ENCODE results near the gene VEZF1. TPM values are rescaled to one million over a fixed set of nuclear protein-coding genes. Genes with fewer than 3 reads are reported as not detected.

The VEZF1 gene
- total RNA-seq, 1 donor from 2014 or later, result 73.2 TPM

DNA sequence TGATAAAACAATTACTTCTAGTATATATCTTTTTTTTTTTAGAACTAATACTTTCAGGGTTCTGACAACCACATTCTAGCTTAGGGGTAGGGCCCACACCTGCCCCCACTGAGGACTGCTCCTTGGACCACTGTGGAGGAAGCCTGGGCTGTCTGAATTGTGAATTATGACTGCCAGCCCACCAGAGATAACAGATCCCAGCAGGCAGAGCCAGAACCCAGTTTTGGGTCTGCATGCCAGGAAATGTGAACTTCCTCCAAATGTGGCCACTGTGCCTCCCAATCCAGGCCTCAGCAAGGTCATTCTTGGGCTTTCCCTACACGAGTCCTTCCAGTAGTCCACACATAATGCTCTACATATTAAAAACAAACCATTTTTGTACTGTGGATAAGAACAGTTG lies 15.9 kb downstream of the VEZF1 start:
- H3K9me3 Mint-ChIP-seq, result no peaks in the 10 kb centered on the region
- DNase-seq (ENCODE audit: extremely low spot score, unreplicated experiment), result no peak
- no peak overlapping the region for H3K27ac Mint-ChIP-seq
- TF ChIP-seq, protein P1, sequence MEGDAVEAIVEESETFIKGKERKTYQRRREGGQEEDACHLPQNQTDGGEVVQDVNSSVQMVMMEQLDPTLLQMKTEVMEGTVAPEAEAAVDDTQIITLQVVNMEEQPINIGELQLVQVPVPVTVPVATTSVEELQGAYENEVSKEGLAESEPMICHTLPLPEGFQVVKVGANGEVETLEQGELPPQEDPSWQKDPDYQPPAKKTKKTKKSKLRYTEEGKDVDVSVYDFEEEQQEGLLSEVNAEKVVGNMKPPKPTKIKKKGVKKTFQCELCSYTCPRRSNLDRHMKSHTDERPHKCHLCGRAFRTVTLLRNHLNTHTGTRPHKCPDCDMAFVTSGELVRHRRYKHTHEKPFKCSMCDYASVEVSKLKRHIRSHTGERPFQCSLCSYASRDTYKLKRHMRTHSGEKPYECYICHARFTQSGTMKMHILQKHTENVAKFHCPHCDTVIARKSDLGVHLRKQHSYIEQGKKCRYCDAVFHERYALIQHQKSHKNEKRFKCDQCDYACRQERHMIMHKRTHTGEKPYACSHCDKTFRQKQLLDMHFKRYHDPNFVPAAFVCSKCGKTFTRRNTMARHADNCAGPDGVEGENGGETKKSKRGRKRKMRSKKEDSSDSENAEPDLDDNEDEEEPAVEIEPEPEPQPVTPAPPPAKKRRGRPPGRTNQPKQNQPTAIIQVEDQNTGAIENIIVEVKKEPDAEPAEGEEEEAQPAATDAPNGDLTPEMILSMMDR (conservative IDR thresholded peaks at IDR 0.05), result no peak
- no peak overlapping the region for H3K4me3 Mint-ChIP-seq
- peaks cover 24% of the 10 kb centered on the region for H3K4me1 Mint-ChIP-seq (ENCODE audit: unreplicated experiment)
- H3K27me3 Mint-ChIP-seq, result no peaks in the 10 kb centered on the region
- peaks cover 26% of the 10 kb centered on the region for H3K36me3 Mint-ChIP-seq

DNA sequence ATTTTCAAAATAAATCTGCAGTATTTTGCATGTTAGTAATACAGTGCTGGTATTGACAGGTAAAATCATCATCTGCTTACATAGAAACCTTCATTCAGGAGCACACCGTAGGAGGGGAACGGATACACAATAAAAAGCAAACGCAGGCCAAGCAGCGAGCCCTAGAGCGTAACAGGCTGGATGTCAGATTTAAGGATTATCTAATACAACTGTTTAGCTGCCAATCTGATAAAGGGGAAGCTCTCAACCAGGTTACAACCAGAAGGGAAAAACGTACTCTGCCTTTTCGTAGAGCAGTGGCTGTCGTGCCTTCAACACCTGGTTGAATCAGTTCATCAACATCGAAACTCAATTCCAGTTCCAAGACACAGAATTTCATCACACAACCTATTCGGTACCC lies 16.5 kb downstream of the VEZF1 start:
- TF ChIP-seq, protein P1 (conservative IDR thresholded peaks at IDR 0.05), result no peak
- peaks cover 24% of the 10 kb centered on the region for H3K4me1 Mint-ChIP-seq (ENCODE audit: unreplicated experiment)
- H3K4me3 Mint-ChIP-seq, result no peak overlapping the region
- no peaks in the 10 kb centered on the region for H3K9me3 Mint-ChIP-seq
- peaks cover 21% of the 10 kb centered on the region for H3K36me3 Mint-ChIP-seq
- no peak overlapping the region for H3K27ac Mint-ChIP-seq
- no peak for DNase-seq (ENCODE audit: extremely low spot score, unreplicated experiment)
- no peaks in the 10 kb centered on the region for H3K27me3 Mint-ChIP-seq

DNA sequence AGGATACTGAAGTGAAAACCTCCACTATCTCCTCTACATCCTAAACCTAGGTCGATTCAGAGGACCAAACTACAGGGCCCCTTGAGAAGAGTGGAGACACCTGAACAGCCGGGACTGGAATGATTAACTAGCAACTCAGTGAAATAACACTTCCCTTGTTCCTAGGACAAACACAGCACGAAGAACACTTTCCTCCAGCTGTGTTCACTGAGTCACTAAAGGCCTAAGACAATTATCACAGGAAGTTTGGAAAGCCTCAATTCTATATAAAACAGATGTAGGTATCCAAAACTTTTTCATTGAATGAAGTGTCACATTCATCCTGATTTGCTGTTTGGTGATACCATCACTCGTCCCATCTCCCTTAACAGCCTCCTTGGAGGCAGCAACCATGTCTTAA lies 17.3 kb downstream of the VEZF1 start:
- no peak for DNase-seq (ENCODE audit: extremely low spot score, unreplicated experiment)
- H3K4me3 Mint-ChIP-seq, result no peak overlapping the region
- H3K36me3 Mint-ChIP-seq, result peaks cover 14% of the 10 kb centered on the region
- TF ChIP-seq, protein P1 (conservative IDR thresholded peaks at IDR 0.05), result no peak
- H3K4me1 Mint-ChIP-seq (ENCODE audit: unreplicated experiment), result peaks cover 24% of the 10 kb centered on the region
- no peak overlapping the region for H3K27ac Mint-ChIP-seq
- no peaks in the 10 kb centered on the region for H3K9me3 Mint-ChIP-seq
- H3K27me3 Mint-ChIP-seq, result no peaks in the 10 kb centered on the region

DNA sequence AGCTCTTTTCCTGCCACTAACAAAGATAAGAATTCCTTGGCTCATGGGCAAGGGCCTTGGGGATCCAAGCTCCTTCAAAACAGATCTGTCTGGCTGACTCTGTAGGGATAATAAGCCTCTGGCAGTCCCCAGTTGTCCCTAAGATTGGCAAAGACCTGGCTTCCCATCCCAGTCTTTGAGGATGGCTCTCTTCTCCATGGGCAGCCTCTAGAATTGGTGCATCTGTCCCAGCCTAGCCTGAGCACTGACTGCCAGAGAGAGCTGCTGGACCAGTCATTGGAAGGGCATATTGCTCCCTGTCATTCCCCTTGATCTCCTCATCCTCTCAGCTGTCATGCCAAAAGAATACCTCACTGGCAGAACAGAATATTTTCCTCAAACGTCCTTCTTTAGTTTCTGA lies 19.6 kb downstream of the VEZF1 start:
- no peak overlapping the region for H3K4me3 Mint-ChIP-seq
- TF ChIP-seq, protein P1 (conservative IDR thresholded peaks at IDR 0.05), result no peak
- no peak for DNase-seq (ENCODE audit: extremely low spot score, unreplicated experiment)
- H3K36me3 Mint-ChIP-seq, result peaks cover 5% of the 10 kb centered on the region
- H3K27me3 Mint-ChIP-seq, result no peaks in the 10 kb centered on the region
- H3K27ac Mint-ChIP-seq, result no peak overlapping the region
- H3K9me3 Mint-ChIP-seq, result no peaks in the 10 kb centered on the region
- H3K4me1 Mint-ChIP-seq (ENCODE audit: unreplicated experiment), result peaks cover 24% of the 10 kb centered on the region

DNA sequence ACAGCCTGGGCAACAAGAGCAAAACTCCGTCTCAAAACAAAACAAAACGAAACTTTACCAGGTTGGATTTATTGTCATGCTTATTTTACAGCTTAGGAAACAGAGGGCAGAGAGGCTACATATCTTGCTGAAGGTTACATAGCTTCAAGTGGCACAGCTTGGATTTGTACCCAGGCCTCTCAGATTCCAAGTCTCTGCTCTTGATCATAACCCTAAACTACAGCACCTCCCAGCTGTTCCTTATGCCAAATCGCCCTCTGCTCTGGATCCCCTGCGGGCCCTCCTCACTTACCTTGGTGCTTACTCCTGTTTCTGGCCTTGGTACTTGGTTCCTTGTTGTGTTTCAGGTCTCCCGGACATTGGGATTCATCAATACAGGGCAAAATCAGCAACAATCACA lies 21.2 kb downstream of the VEZF1 start:
- TF ChIP-seq, protein P1 (conservative IDR thresholded peaks at IDR 0.05), result no peak
- H3K27ac Mint-ChIP-seq, result no peak overlapping the region
- no peak for DNase-seq (ENCODE audit: extremely low spot score, unreplicated experiment)
- no peaks in the 10 kb centered on the region for H3K36me3 Mint-ChIP-seq
- no peak overlapping the region for H3K4me3 Mint-ChIP-seq
- no peaks in the 10 kb centered on the region for H3K27me3 Mint-ChIP-seq
- no peaks in the 10 kb centered on the region for H3K9me3 Mint-ChIP-seq
- H3K4me1 Mint-ChIP-seq (ENCODE audit: unreplicated experiment), result peaks cover 17% of the 10 kb centered on the region

GRCh38 chr17:57966246-57966645 lies 21.8 kb downstream of the VEZF1 start:
- TF ChIP-seq, protein P1 (conservative IDR thresholded peaks at IDR 0.05), result no peak
- H3K4me3 Mint-ChIP-seq, result no peak overlapping the region
- no peak for DNase-seq (ENCODE audit: extremely low spot score, unreplicated experiment)
- no peaks in the 10 kb centered on the region for H3K36me3 Mint-ChIP-seq
- no peak overlapping the region for H3K27ac Mint-ChIP-seq
- no peaks in the 10 kb centered on the region for H3K9me3 Mint-ChIP-seq
- no peaks in the 10 kb centered on the region for H3K27me3 Mint-ChIP-seq
- peaks cover 11% of the 10 kb centered on the region for H3K4me1 Mint-ChIP-seq (ENCODE audit: unreplicated experiment)

Measured in type B pancreatic cell (in vitro differentiated cells).